Right atrium auricular region (tissue), 2 donors: ENCODE data around the gene ATP8B4. TPM values are rescaled to one million over a fixed set of nuclear protein-coding genes. Genes with fewer than 3 reads are reported as not detected.

Source experiments
- DNase-seq: peaks from one replicate; pipeline ENCODE4 v3.0.0-alpha.2; 2019; ENCODE audit warnings: low spot score
- H3K27ac ChIP-seq, 2 donors: fragments of 200-600 bp; sonication (generic); 1 replicate in 1 of 2; 2 replicates in 1 of 2; pipeline ENCODE4 v1.5.1; 2016 to 2019
- H3K27me3 ChIP-seq, 2 donors: fragments of 200-600 bp; sonication (generic); one replicate each; pipeline versions ENCODE4 v1.5.1 to v1.6.0; 2017 to 2019
- H3K36me3 ChIP-seq: fragments of 200-600 bp; sonication (generic); one replicate; pipeline ENCODE4 v1.5.1; 2016
- H3K4me1 ChIP-seq, 2 donors: fragments of 200-600 bp; sonication (generic); one replicate each; pipeline versions ENCODE4 v1.5.1 to v1.6.0; 2017 to 2019
- H3K4me3 ChIP-seq, 2 donors: fragments of 200-600 bp; sonication (generic); 1 replicate in 1 of 2; 2 replicates in 1 of 2; pipeline ENCODE4 v1.5.1; 2017 to 2019; ENCODE audit warnings: mild to moderate bottlenecking in 1 of 2, moderate library complexity in 1 of 2
- H3K9me3 ChIP-seq, 2 donors: fragments of 200-600 bp; sonication (generic); one replicate each; pipeline ENCODE4 v1.5.1; 2019
- total RNA-seq, 2 donors: library from RNA; depleted of rRNA; stranded (reverse); fragments of >200 nt; gene quantifications; one replicate each; pipeline ENCODE4 v1.1.0, GENCODE V29; 2016
- TF ChIP-seq, protein P1 (sequence below), 2 donors: fragments of 200-600 bp; sonication (generic); IDR thresholded peaks; one replicate each; pipeline ENCODE4 v1.5.1; 2019; ENCODE audit warnings: antibody characterized with exemption in 2 of 2

The ATP8B4 gene
- total RNA-seq, 2 donors from 2014 or later, result 2.0 to 2.5 TPM

DNA sequence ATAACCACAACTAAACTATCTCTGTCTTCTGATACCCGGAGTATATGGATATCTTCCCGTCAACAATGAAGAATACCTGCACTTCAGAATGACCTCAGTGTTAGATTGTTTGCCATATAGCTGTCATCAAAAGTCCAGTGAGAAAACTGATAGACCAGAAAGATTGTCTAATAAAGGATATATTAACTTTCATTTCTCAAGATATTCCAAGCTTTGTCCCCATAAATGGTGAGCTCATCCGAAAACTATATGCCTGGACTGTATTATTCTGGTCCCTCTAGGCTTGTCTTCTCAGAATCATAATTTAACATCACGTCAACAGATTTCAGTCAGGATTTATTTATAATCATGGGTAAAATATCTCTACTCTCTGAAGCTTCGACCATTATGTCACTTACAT, 100.5 kb downstream of the ATP8B4 start:
- H3K27ac ChIP-seq, result no peak overlapping the region
- peaks cover 0 to 3% of the 10 kb centered on the region in 2 donors for H3K9me3 ChIP-seq
- TF ChIP-seq, protein P1, sequence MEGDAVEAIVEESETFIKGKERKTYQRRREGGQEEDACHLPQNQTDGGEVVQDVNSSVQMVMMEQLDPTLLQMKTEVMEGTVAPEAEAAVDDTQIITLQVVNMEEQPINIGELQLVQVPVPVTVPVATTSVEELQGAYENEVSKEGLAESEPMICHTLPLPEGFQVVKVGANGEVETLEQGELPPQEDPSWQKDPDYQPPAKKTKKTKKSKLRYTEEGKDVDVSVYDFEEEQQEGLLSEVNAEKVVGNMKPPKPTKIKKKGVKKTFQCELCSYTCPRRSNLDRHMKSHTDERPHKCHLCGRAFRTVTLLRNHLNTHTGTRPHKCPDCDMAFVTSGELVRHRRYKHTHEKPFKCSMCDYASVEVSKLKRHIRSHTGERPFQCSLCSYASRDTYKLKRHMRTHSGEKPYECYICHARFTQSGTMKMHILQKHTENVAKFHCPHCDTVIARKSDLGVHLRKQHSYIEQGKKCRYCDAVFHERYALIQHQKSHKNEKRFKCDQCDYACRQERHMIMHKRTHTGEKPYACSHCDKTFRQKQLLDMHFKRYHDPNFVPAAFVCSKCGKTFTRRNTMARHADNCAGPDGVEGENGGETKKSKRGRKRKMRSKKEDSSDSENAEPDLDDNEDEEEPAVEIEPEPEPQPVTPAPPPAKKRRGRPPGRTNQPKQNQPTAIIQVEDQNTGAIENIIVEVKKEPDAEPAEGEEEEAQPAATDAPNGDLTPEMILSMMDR (IDR thresholded peaks at IDR 0.05), result no peak
- no peak for DNase-seq
- H3K4me3 ChIP-seq, result no peak overlapping the region
- no peaks in the 10 kb centered on the region for H3K27me3 ChIP-seq
- no peaks in the 10 kb centered on the region for H3K36me3 ChIP-seq
- peaks cover 0 to 14% of the 10 kb centered on the region in 2 donors for H3K4me1 ChIP-seq

DNA sequence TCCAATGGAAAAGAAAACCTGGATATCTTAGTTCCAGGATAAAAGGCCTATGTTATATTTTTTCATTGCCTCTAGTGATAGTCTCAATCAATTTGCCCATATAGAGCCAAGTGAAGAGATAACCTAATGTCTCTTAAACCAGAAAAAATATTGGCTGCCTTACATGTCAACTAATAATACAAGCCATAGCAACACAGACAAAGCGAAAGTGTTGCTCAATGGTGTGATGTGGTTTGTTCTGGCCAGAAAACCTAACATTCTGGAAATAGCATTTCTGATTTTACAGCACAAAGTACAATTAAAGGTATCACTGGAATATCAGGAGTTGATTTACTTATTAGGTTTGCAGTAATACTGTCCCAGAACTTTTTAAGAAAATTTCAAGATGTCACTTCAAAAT, 101.5 kb downstream of the ATP8B4 start:
- Histone ChIP-seq H3K4me1 (peaks cover 0 to 14% of the 10 kb centered on the region in 2 donors), H3K27me3 (no peaks in the 10 kb centered on the region), H3K4me3 (no peak overlapping the region), H3K36me3 (no peaks in the 10 kb centered on the region), H3K9me3 (peaks cover 0 to 3% of the 10 kb centered on the region in 2 donors), H3K27ac (no peak overlapping the region)
- no peak for DNase-seq
- TF ChIP-seq, protein P1 (IDR thresholded peaks at IDR 0.05), result no peak

DNA sequence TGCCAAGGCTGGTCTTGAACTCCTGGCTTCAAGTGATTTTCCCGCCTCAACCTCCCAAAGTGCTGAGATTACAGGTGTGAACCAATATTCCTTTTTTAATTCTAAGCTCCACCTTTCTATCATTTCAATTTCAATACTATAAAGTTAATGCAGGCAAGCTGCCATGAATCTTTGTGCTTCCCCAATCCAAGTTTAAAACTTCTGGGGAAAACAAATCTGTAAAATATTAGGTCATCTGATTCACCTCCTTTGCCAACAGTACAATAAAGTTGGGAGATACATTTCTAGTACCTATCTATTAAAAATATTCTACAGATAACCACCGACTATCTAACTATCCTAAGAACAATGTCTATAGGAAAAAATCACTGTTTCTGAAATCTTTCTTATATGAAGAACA, 102.1 kb downstream of the ATP8B4 start:
- no peak for DNase-seq
- H3K27me3 ChIP-seq, result no peaks in the 10 kb centered on the region
- no peak overlapping the region for H3K4me3 ChIP-seq
- no peak overlapping the region for H3K27ac ChIP-seq
- H3K36me3 ChIP-seq, result no peaks in the 10 kb centered on the region
- H3K4me1 ChIP-seq, result peaks cover 0 to 14% of the 10 kb centered on the region in 2 donors
- TF ChIP-seq, protein P1 (IDR thresholded peaks at IDR 0.05), result no peak
- H3K9me3 ChIP-seq, result peaks cover 0 to 3% of the 10 kb centered on the region in 2 donors

DNA sequence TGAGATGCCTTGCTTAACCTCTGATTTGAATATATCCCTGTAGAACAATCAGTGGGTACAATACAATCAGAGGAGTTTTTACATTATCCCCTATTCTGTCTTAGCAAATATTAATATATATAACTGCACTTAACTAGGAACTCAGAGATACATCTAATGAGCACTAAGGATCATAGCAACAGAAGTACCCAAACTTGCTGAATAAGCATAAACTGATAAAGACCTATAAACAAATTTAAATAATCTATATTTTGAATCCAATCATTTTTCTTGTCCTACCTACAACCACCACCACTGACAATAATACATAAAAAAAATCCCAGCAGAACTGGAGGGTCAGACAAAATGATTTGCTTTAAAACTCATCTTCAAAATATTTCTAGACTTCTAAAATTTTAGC, 106.2 kb downstream of the ATP8B4 start:
- no peaks in the 10 kb centered on the region for H3K27me3 ChIP-seq
- no peak overlapping the region for H3K27ac ChIP-seq
- no peaks in the 10 kb centered on the region for H3K36me3 ChIP-seq
- TF ChIP-seq, protein P1 (IDR thresholded peaks at IDR 0.05), result no peak
- no peak for DNase-seq
- no peak overlapping the region for H3K4me3 ChIP-seq
- H3K9me3 ChIP-seq, result peaks cover 0 to 3% of the 10 kb centered on the region in 2 donors
- peaks cover 0 to 14% of the 10 kb centered on the region in 2 donors for H3K4me1 ChIP-seq

DNA sequence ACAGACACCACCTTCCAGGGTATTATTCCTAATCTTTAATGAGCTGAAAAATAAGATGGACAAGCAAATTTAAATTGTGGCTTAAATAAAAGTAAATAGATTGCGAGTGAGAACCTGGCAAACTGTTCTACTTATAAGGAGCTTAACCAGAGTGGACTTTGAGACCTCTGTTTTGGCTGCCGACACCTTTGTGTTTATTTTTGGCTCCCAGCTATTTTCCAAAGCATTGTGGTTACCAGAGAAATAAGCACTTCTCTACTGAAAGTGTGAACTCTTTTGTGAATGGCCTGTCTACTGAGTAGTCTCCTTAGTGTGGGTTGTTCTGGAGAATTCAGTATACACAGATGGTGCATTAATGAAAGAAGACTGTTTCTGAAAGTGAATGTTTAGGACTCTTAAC, 109.4 kb downstream of the ATP8B4 start:
- DNase-seq, result no peak
- TF ChIP-seq, protein P1 (IDR thresholded peaks at IDR 0.05), result no peak
- Histone ChIP-seq H3K9me3 (no peaks in the 10 kb centered on the region), H3K4me3 (no peak overlapping the region), H3K27ac (peak overlapping the region in 1 of 2 donors; percentile 58), H3K27me3 (no peaks in the 10 kb centered on the region), H3K36me3 (no peaks in the 10 kb centered on the region), H3K4me1 (no peaks in the 10 kb centered on the region)

DNA sequence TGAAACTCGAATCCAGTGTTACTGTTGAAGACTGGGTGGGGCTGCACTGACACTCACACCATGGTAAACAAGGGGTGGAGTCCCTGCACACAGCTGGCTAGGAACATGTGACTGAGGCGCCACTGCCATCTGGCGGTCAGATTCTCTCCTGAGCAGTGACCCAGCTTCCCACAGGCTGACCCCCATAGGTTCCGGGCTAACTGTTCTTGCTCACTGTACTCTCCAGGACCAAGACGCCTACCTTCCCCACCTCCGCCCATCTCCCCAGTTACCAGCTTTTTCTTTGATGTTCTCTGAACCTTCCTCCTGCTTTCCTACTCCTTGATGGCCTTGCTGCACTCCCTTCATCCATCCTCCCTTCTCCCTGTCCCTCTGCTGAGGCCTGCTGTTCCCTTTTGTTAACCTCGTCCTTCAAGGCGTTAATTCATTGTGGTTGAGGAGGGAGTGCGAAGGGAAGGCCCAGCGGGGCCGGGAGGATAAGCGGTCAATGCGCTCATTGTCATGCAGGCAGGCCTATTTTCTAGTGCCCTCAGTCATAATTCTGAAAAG, 115.2 kb downstream of the ATP8B4 start:
- Histone ChIP-seq H3K27ac (peak overlapping the region; percentile 48 to 64), H3K4me1 (peaks cover 0 to 16% of the 10 kb centered on the region in 2 donors), H3K9me3 (peaks cover 0 to 7% of the 10 kb centered on the region in 2 donors), H3K36me3 (no peaks in the 10 kb centered on the region), H3K27me3 (no peaks in the 10 kb centered on the region), H3K4me3 (no peak overlapping the region)
- peak; percentile 86 for DNase-seq
- TF ChIP-seq, protein P1 (IDR thresholded peaks at IDR 0.05), result peak; percentile 65 to 87
